C4-2B (cell line): ENCODE measurements around the gene MRPS23.

ENCODE experiments used
- H3K27ac ChIP-seq: fragments of 450-650 bp; 2 replicates; pipeline ENCODE4 v1.5.1; 2017
- CTCF ChIP-seq: fragments of 450-650 bp; conservative IDR thresholded peaks from 2 replicates; pipeline ENCODE4 v1.5.1; 2017; ENCODE audit warnings: mild to moderate bottlenecking
- ZFX ChIP-seq: fragments of 450-650 bp; IDR thresholded peaks from 2 replicates; pipeline ENCODE4 v1.6.1; 2017

The MRPS23 gene

DNA sequence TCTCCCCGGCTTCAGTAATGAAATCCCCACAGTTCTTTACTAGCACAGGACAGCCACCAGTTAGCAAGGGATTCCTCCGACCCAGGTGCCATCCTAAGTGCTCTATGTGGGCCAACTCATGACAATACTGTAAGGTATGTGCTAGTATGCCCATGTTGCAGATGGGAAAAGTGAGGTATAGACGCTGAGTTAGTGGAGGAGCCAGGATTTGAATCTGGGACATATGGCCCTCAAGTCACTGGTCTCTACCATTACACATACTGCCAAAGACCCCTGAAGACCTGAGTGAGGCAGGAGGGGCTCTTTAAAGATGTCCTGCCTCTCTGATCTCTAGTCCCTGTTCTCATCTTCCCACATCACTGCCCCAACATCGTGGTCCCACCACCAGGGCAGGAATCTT is 36.2 kb upstream of the MRPS23 start:
- no peak for TF ChIP-seq CTCF
- no peak for TF ChIP-seq ZFX
- H3K27ac ChIP-seq = no peak overlapping the region

- H3K27ac ChIP-seq = no peak overlapping the region
- TF ChIP-seq ZFX (no peak), CTCF (no peak)
Observed at GRCh38 chr17:57885148-57885915, 35.5 kb upstream of the MRPS23 start.

DNA sequence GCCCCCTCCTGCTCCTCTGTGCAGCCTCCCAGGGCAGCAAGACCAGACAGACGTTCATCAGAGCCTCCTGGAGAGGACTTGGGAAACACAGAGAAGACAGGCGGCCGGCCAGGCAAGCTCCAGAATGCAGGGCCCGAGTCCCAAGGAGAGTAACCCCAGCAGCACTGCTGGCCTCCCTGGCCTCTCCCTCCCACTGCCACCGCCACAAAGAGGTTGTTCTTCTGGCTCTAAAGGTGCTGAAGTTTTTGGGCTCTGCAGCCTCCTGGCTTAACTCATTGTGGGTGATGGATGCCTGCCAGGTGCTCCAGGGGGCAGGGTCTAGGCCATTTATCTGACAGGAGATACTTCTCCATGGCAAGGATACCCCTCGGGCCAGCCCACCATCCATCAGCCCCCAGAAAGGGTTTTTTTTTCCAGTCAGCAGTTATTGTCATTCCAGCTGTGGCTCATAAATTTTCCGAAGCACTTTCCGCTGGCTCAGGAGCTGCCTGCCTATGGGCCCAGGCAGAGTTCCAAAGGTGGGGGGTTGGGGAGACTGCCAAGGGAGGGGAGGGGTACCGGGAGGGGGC is 32.0 kb upstream of the MRPS23 start:
- no peak overlapping the region for H3K27ac ChIP-seq
- TF ChIP-seq ZFX = no peak
- no peak for TF ChIP-seq CTCF

- H3K27ac ChIP-seq = no peak overlapping the region
- no peak for TF ChIP-seq CTCF
- no peak for TF ChIP-seq ZFX
Observed at GRCh38 chr17:57881143-57881542, 31.3 kb upstream of the MRPS23 start.

DNA sequence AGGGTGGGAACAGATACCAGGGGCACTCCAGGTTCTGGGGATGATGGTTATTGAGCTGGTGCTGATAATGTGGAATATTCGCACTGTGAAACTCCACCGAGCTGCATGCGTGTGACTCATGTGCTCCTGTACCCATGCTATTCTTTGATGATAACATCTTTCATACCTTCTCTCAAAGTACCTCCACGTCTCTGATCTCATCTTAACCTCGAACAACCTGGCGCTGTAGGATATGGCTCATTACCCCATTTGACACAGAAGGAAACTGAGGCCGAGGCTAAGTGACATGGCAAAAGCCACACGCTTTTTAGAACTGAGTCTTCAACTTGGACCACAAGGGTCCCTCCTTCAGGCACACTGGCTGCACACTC is 30.2 kb upstream of the MRPS23 start:
- no peak overlapping the region for H3K27ac ChIP-seq
- no peak for TF ChIP-seq CTCF
- TF ChIP-seq ZFX = no peak

GRCh38 chr17:57879437-57880085 is 29.7 kb upstream of the MRPS23 start:
- TF ChIP-seq CTCF (no peak), ZFX (no peak)
- no peak overlapping the region for H3K27ac ChIP-seq

- no peak overlapping the region for H3K27ac ChIP-seq
- TF ChIP-seq ZFX (no peak), CTCF (no peak)
Observed at GRCh38 chr17:57877803-57878377, 28.0 kb upstream of the MRPS23 start.
